IMR-90 (cell line): ENCODE results near the gene CDH22. TPM values are rescaled to one million over a fixed set of nuclear protein-coding genes. Genes with fewer than 3 reads are reported as not detected.

Source experiments
- ATAC-seq: fragments of 200-7000 bp; cut with Tn5 transposase; 2 replicates; pipeline ENCODE4 v1.9.1; 2020; ENCODE audit warnings: low read depth, mild to moderate bottlenecking, moderate library complexity
- BruUV-seq: library from RNA; stranded (reverse); fragments of 400-500 nt; replicated peaks from 2 replicates; lab custom pipeline; 2021; lab: Mats Ljungman, UMichigan
- CTCF ChIA-PET: fragments of 300-600 bp; formaldehyde crosslinking; extraction: SDS; loops from one replicate; lab custom pipeline; 2021; ENCODE audit warnings: antibody characterized with exemption; lab: Yijun Ruan, JAX
- POLR2A ChIA-PET: fragments of 300-600 bp; sonication (Branson Sonifier 250); formaldehyde crosslinking; loops from one replicate; lab custom pipeline; 2022; ENCODE audit warnings: antibody characterized with exemption; ENCODE audit not compliant: unreplicated experiment; lab: Charles Lee
- DNase-seq: peaks from one replicate; pipeline ENCODE4 v3.0.0; 2013
- H2AFZ ChIP-seq: replicated peaks from 2 replicates; pipeline ENCODE3; 2013; ENCODE audit warnings: low read length, mild to moderate bottlenecking; ENCODE audit not compliant: poor library complexity
- H2AK5ac ChIP-seq: 2 replicates; pipeline ENCODE4 v1.6.1; 2013; ENCODE audit warnings: low read depth, low read length, inconsistent platforms
- H2AK9ac ChIP-seq: replicated peaks from 2 replicates; pipeline ENCODE3; 2013; ENCODE audit warnings: mild to moderate bottlenecking, low read depth, low read length, moderate library complexity; ENCODE audit not compliant: poor library complexity
- H2BK120ac ChIP-seq: 2 replicates; pipeline ENCODE4 v1.6.1; 2013; ENCODE audit warnings: low read depth, low read length, inconsistent platforms
- H2BK15ac ChIP-seq: 3 replicates; pipeline ENCODE4 v1.6.1; 2013; ENCODE audit warnings: low read depth, low read length, inconsistent platforms
- H2BK20ac ChIP-seq: 2 replicates; pipeline ENCODE4 v1.6.1; 2013; ENCODE audit warnings: low read depth, mild to moderate bottlenecking, inconsistent platforms, low read length, moderate library complexity
- H2BK5ac ChIP-seq: 2 replicates; pipeline ENCODE4 v1.6.1; 2013; ENCODE audit warnings: mild to moderate bottlenecking, low read depth, low read length, inconsistent platforms; ENCODE audit not compliant: poor library complexity, severe bottlenecking
- H3K14ac ChIP-seq: replicated peaks from 2 replicates; pipeline ENCODE4 v1.6.1; 2013; ENCODE audit warnings: low read depth, low read length, inconsistent platforms
- H3K18ac ChIP-seq: 2 replicates; pipeline ENCODE4 v1.6.1; 2013; ENCODE audit warnings: low read depth, low read length, control low read depth
- H3K23ac ChIP-seq: 2 replicates; pipeline ENCODE4 v1.6.1; 2013; ENCODE audit warnings: low read depth, low read length, inconsistent platforms
- H3K27ac ChIP-seq: 2 replicates; pipeline ENCODE4 v1.5.1; 2013; ENCODE audit warnings: mild to moderate bottlenecking, control low read depth, low read length; ENCODE audit not compliant: insufficient read depth
- H3K27me3 ChIP-seq: 2 replicates; pipeline ENCODE4 v1.6.1; 2013; ENCODE audit warnings: low read length; ENCODE audit not compliant: control insufficient read depth, insufficient read depth
- H3K36me3 ChIP-seq: 2 replicates; pipeline ENCODE4 v1.6.1; 2013; ENCODE audit warnings: low read length, mixed read lengths; ENCODE audit not compliant: control insufficient read depth, insufficient read depth
- H3K4ac ChIP-seq: 2 replicates; pipeline ENCODE4 v1.6.1; 2013; ENCODE audit warnings: low read depth, low read length, inconsistent platforms
- H3K4me1 ChIP-seq: 2 replicates; pipeline ENCODE4 v1.6.1; 2013; ENCODE audit warnings: low read length, mixed read lengths; ENCODE audit not compliant: control insufficient read depth, insufficient read depth
- H3K4me2 ChIP-seq: 2 replicates; pipeline ENCODE4 v1.6.1; 2013; ENCODE audit warnings: low read depth, mild to moderate bottlenecking, control low read depth, low read length, moderate library complexity
- H3K4me3 ChIP-seq: 2 replicates; pipeline ENCODE4 v1.5.1; 2013; ENCODE audit warnings: low read depth, mild to moderate bottlenecking, control low read depth, low read length, moderate library complexity; ENCODE audit not compliant: insufficient read depth
- H3K56ac ChIP-seq: 2 replicates; pipeline ENCODE4 v1.6.1; 2013; ENCODE audit warnings: low read length, inconsistent platforms; ENCODE audit not compliant: insufficient read depth; ENCODE audit errors: extremely low read depth
- H3K79me1 ChIP-seq, 2 experiments: 2 replicates each; pipeline ENCODE4 v1.6.1; 2013; ENCODE audit warnings: low read length in 2 of 2, inconsistent platforms in 1 of 2, low read depth in 1 of 2
- H3K9ac ChIP-seq: 2 replicates; pipeline ENCODE4 v1.6.1; 2013; ENCODE audit warnings: low read depth, low read length, control low read depth
- H3K9me1 ChIP-seq: 2 replicates; pipeline ENCODE4 v1.6.1; 2013; ENCODE audit warnings: low read length, inconsistent platforms; ENCODE audit not compliant: insufficient read depth
- H3K9me3 ChIP-seq: 2 replicates; pipeline ENCODE4 v1.6.1; 2013; ENCODE audit warnings: low read length; ENCODE audit not compliant: control insufficient read depth, insufficient read depth
- H4K20me1 ChIP-seq: 2 replicates; pipeline ENCODE4 v1.6.1; 2013; ENCODE audit warnings: low read length, inconsistent platforms; ENCODE audit not compliant: insufficient read depth
- H4K5ac ChIP-seq: 2 replicates; pipeline ENCODE4 v1.6.1; 2013; ENCODE audit warnings: mild to moderate bottlenecking, low read depth, low read length, control low read depth
- H4K8ac ChIP-seq, 2 experiments: 2 replicates each; pipeline ENCODE4 v1.6.1; 2013; ENCODE audit warnings: low read depth in 2 of 2, low read length in 2 of 2, control low read depth in 1 of 2, inconsistent platforms in 1 of 2
- H4K91ac ChIP-seq: 2 replicates; pipeline ENCODE4 v1.6.1; 2013; ENCODE audit warnings: low read depth, low read length, inconsistent platforms; ENCODE audit not compliant: insufficient read depth
- BHLHE40 ChIP-seq: fragments of 150-350 bp; IDR thresholded peaks from 2 replicates; pipeline ENCODE4 v1.6.1; 2016; ENCODE audit warnings: mild to moderate bottlenecking, low read depth, low read length
- FOS ChIP-seq: fragments of 150-350 bp; IDR thresholded peaks from 2 replicates; pipeline ENCODE4 v1.6.1; 2016; ENCODE audit warnings: low read depth, low read length
- MAFK ChIP-seq: IDR thresholded peaks from 2 replicates; pipeline ENCODE4 v1.6.1; 2012; ENCODE audit warnings: low read depth, low read length, improper control_type of control experiment
- MAZ ChIP-seq: IDR thresholded peaks from 2 replicates; pipeline ENCODE4 v1.6.1; 2012; ENCODE audit warnings: low read depth, mild to moderate bottlenecking, low read length, improper control_type of control experiment, moderate library complexity, borderline replicate concordance
- POLR2A ChIP-seq: IDR thresholded peaks from 2 replicates; pipeline ENCODE4 v1.6.1; 2012; ENCODE audit warnings: mild to moderate bottlenecking, low read depth, low read length
- RAD21 ChIP-seq: IDR thresholded peaks from 2 replicates; pipeline ENCODE4 v1.6.1; 2012; ENCODE audit warnings: low read length, improper control_type of control experiment
- RCOR1 ChIP-seq: IDR thresholded peaks from 2 replicates; pipeline ENCODE4 v1.6.1; 2012; ENCODE audit warnings: mild to moderate bottlenecking, low read length, improper control_type of control experiment; ENCODE audit not compliant: insufficient replicate concordance
- SMC3 ChIP-seq: fragments of 150-350 bp; IDR thresholded peaks from 2 replicates; pipeline ENCODE4 v1.6.1; 2016; ENCODE audit warnings: low read depth, mild to moderate bottlenecking, antibody characterized with exemption, low read length, moderate library complexity
- WGBS, 2 experiments: methylation state at CpG; one replicate each; pipeline versions ENCODE4 v1.1.5 to v1.1.7; 2013; ENCODE audit warnings: missing lambda C conversion rate in 2 of 2; ENCODE audit not compliant: insufficient read length in 1 of 2; ENCODE audit errors: extremely low coverage in 2 of 2; 5-methylcytosine and 5-hydroxymethylcytosine counted together
- dilution Hi-C: fragments of 300-500 bp; cut with HindIII; formaldehyde crosslinking; loops from one replicate; pipeline ENCODE4 v1.14.3; 2018; ENCODE audit warnings: low sequenced_read_pairs; ENCODE audit not compliant: unreplicated experiment
- in situ Hi-C: fragments of 300-500 bp; cut with MboI; formaldehyde crosslinking; loops from 3 replicates; pipeline ENCODE4 v1.14.3; 2019; ENCODE audit warnings: low sequenced_read_pairs, inconsistent platforms, mixed read lengths
- intact Hi-C: fragments of 100-400 bp; cut with micrococcal nuclease; formaldehyde crosslinking; loops from 2 replicates; pipeline ENCODE4 v1.10.0; 2022
- polyA plus RNA-seq, 3 experiments: library from polyadenylated mRNA; depleted of rRNA; stranded (reverse); fragments of >200 nt; gene quantifications; 2 replicates each; pipeline ENCODE4 v1.2.3, GENCODE V29; 2012; ENCODE audit warnings: low replicate concordance in 1 of 3
- total RNA-seq: library from RNA; depleted of rRNA; stranded (reverse); fragments of >200 nt; gene quantifications from 2 replicates; pipeline ENCODE4 v1.2.3, GENCODE V29; 2012
- TF ChIP-seq, protein P1 (sequence below): fragments of 150-350 bp; IDR thresholded peaks from 2 replicates; pipeline ENCODE4 v1.6.1; 2016; ENCODE audit warnings: low read depth, mild to moderate bottlenecking, low read length, moderate library complexity, borderline replicate concordance
- TF ChIP-seq, protein P2 (sequence below): conservative IDR thresholded peaks from 2 replicates; pipeline ENCODE4 v1.5.1; 2012; ENCODE audit warnings: mild to moderate bottlenecking, low read depth, low read length, improper control_type of control experiment

Gene CDH22
- total and polyA plus RNA-seq, 2 of the 4 experiments (the other 2 are of a cell fraction) = not detected

DNA sequence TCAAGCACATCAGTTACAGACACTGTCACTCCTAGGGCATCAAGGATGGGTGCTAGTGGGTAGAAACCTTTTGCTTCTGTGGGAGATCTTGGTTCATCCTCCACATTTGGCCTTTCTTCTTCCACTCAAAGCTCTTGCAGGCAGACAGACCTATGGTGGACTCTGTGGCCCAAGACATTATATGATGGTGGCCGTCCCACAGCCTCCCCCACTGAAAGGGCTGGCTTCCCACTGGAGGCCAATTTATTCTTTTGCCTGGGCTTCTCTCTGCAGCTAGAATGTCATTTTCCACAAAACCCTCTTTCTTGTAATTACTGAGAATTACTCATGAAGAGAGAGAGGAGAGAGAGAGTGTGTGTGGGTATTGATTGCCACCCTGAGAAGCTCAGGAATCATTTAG lies 146.4 kb downstream of the CDH22 start:
- Histone ChIP-seq H3K4me1 (no peaks in the 10 kb centered on the region), H3K27me3 (peaks cover 14% of the 10 kb centered on the region), H3K4ac (no peak overlapping the region), H2AK9ac (no peak overlapping the region), H3K18ac (no peak overlapping the region), H2BK15ac (no peak overlapping the region), H3K14ac (no peak overlapping the region), H4K20me1 (no peaks in the 10 kb centered on the region), H2BK120ac (no peak overlapping the region), H3K9me1 (no peaks in the 10 kb centered on the region), H3K4me3 (no peak overlapping the region), H3K4me2 (no peak overlapping the region), H3K79me1 (no peaks in the 10 kb centered on the region), H4K8ac (no peak overlapping the region), H3K9me3 (no peaks in the 10 kb centered on the region), H3K23ac (no peak overlapping the region), H2AK5ac (no peak overlapping the region), H3K9ac (no peak overlapping the region), H4K91ac (no peak overlapping the region), H3K36me3 (no peaks in the 10 kb centered on the region), H3K56ac (no peak overlapping the region), H2AFZ (no peak overlapping the region), H2BK20ac (no peak overlapping the region), H4K5ac (no peak overlapping the region), H3K27ac (no peak overlapping the region), H2BK5ac (no peak overlapping the region)
- no TSS peak for BruUV-seq
- CTCF ChIA-PET = no interaction called here
- no CpG with 5 or more reads among the region's 1 CpG for WGBS, 2 experiments
- TF ChIP-seq POLR2A = no peak
- TF ChIP-seq MAFK = no peak
- TF ChIP-seq FOS = no peak
- TF ChIP-seq, protein P1, sequence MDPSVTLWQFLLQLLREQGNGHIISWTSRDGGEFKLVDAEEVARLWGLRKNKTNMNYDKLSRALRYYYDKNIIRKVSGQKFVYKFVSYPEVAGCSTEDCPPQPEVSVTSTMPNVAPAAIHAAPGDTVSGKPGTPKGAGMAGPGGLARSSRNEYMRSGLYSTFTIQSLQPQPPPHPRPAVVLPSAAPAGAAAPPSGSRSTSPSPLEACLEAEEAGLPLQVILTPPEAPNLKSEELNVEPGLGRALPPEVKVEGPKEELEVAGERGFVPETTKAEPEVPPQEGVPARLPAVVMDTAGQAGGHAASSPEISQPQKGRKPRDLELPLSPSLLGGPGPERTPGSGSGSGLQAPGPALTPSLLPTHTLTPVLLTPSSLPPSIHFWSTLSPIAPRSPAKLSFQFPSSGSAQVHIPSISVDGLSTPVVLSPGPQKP = no peak
- no peak for TF ChIP-seq SMC3
- no peak for TF ChIP-seq BHLHE40
- no peak for TF ChIP-seq RCOR1
- no peak for TF ChIP-seq RAD21
- TF ChIP-seq MAZ = no peak
- TF ChIP-seq, protein P2, sequence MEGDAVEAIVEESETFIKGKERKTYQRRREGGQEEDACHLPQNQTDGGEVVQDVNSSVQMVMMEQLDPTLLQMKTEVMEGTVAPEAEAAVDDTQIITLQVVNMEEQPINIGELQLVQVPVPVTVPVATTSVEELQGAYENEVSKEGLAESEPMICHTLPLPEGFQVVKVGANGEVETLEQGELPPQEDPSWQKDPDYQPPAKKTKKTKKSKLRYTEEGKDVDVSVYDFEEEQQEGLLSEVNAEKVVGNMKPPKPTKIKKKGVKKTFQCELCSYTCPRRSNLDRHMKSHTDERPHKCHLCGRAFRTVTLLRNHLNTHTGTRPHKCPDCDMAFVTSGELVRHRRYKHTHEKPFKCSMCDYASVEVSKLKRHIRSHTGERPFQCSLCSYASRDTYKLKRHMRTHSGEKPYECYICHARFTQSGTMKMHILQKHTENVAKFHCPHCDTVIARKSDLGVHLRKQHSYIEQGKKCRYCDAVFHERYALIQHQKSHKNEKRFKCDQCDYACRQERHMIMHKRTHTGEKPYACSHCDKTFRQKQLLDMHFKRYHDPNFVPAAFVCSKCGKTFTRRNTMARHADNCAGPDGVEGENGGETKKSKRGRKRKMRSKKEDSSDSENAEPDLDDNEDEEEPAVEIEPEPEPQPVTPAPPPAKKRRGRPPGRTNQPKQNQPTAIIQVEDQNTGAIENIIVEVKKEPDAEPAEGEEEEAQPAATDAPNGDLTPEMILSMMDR = no peak
- dilution Hi-C loops = no loop called here
- ATAC-seq (no peak), DNase-seq (no peak)
- in situ Hi-C loops = no loop called here
- POLR2A ChIA-PET = no interaction called here
- intact Hi-C loops = no loop called here
